Measurements from ENCODE around the gene EFHC1. TPM values are rescaled to one million over a fixed set of nuclear protein-coding genes. Genes with fewer than 3 reads are reported as not detected.
A peak's percentile ranks its signal among the peaks of the same experiment; 100 is the strongest.

EFHC1 gene
- total RNA-seq, 4 donors from 2014 or later: 14.0 to 63.0 (median 27.6) TPM

- Histone ChIP-seq H3K4me1 (peaks cover 71% of the 10 kb centered on the region), H3K9me3 (no peaks in the 10 kb centered on the region), H3K4me3 (no peak overlapping the region), H3K36me3 (no peaks in the 10 kb centered on the region), H3K27ac (no peak overlapping the region), H3K27me3 (no peaks in the 10 kb centered on the region)
- no peak for DNase-seq (ENCODE audit: low spot score in 2 of 2)
- 87% methylated on average over 4 of the region's 4 CpGs for WGBS
- TF ChIP-seq POLR2A (IDR thresholded peaks at IDR 0.05): no peak
- no peak for TF ChIP-seq EP300 (IDR thresholded peaks at IDR 0.05)
- TF ChIP-seq POLR2AphosphoS5 (IDR thresholded peaks at IDR 0.05): no peak
- no peak for TF ChIP-seq CTCF (IDR thresholded peaks at IDR 0.05)
Observed at GRCh38 chr6:52572536-52572935, 152.4 kb downstream of the EFHC1 start.

GRCh38 chr6:52573295-52573694 is 153.2 kb downstream of the EFHC1 start:
- H3K9me3 ChIP-seq: no peaks in the 10 kb centered on the region
- H3K27me3 ChIP-seq: no peaks in the 10 kb centered on the region
- no peaks in the 10 kb centered on the region for H3K36me3 ChIP-seq
- H3K27ac ChIP-seq: peak overlapping the region; percentile 36
- DNase-seq (ENCODE audit: low spot score in 2 of 2): no peak
- WGBS: 37% methylated on average over 2 of the region's 2 CpGs
- H3K4me3 ChIP-seq: peak overlapping the region; percentile 83
- peaks cover 79% of the 10 kb centered on the region for H3K4me1 ChIP-seq
- TF ChIP-seq EP300 (IDR thresholded peaks at IDR 0.05): no peak
- no peak for TF ChIP-seq CTCF (IDR thresholded peaks at IDR 0.05)
- no peak for TF ChIP-seq POLR2A (IDR thresholded peaks at IDR 0.05)
- TF ChIP-seq POLR2AphosphoS5 (IDR thresholded peaks at IDR 0.05): no peak

Other genes starting within 250 kb of the EFHC1 start
- not detected for gene IL17A, start 234.0 kb upstream of the EFHC1 start, total RNA-seq
- gene IL17F, start 175.8 kb upstream of the EFHC1 start, total RNA-seq: not detected
- gene MCM3, start 135.6 kb upstream of the EFHC1 start, total RNA-seq: 10 to 100 TPM; 26.4 to 38.5 (median 31.8) TPM
- 1 to 10 TPM; 2.2 to 6.5 (median 2.8) TPM for gene PAQR8, start 58.2 kb upstream of the EFHC1 start, total RNA-seq
- 10 to 100 TPM in 1 of 4 donors, 1 to 10 TPM in 3; 6.5 to 14.1 (median 7.2) TPM for gene TRAM2, start 156.7 kb downstream of the EFHC1 start, total RNA-seq